ENCODE results near the gene APBB2.

APBB2 gene

GRCh38 chr4:40840255-40840984 is 373.9 kb downstream of the APBB2 start:
- H3K4me1 ChIP-seq (ENCODE audit: insufficient read depth, low read length) = peaks cover 7% of the 10 kb centered on the region
- H3K27me3 ChIP-seq (ENCODE audit: insufficient read depth, low read length) = no peaks in the 10 kb centered on the region
- H3K9me3 ChIP-seq (ENCODE audit: low read length) = no peaks in the 10 kb centered on the region
- H2AFZ ChIP-seq (ENCODE audit: low read depth, low read length) = no peak overlapping the region
- H3K36me3 ChIP-seq (ENCODE audit: insufficient read depth, low read length) = peaks cover 4% of the 10 kb centered on the region
- no peak overlapping the region for H3K4me3 ChIP-seq (ENCODE audit: low read length)

- Histone ChIP-seq H3K27me3 (ENCODE audit: insufficient read depth, low read length) (no peaks in the 10 kb centered on the region), H3K4me3 (ENCODE audit: low read length) (no peak overlapping the region), H3K4me1 (ENCODE audit: insufficient read depth, low read length) (peaks cover 7% of the 10 kb centered on the region), H2AFZ (ENCODE audit: low read depth, low read length) (no peak overlapping the region), H3K9me3 (ENCODE audit: low read length) (no peaks in the 10 kb centered on the region), H3K36me3 (ENCODE audit: insufficient read depth, low read length) (peaks cover 5% of the 10 kb centered on the region)
Observed at GRCh38 chr4:40838742-40839141, 375.6 kb downstream of the APBB2 start.

DNA sequence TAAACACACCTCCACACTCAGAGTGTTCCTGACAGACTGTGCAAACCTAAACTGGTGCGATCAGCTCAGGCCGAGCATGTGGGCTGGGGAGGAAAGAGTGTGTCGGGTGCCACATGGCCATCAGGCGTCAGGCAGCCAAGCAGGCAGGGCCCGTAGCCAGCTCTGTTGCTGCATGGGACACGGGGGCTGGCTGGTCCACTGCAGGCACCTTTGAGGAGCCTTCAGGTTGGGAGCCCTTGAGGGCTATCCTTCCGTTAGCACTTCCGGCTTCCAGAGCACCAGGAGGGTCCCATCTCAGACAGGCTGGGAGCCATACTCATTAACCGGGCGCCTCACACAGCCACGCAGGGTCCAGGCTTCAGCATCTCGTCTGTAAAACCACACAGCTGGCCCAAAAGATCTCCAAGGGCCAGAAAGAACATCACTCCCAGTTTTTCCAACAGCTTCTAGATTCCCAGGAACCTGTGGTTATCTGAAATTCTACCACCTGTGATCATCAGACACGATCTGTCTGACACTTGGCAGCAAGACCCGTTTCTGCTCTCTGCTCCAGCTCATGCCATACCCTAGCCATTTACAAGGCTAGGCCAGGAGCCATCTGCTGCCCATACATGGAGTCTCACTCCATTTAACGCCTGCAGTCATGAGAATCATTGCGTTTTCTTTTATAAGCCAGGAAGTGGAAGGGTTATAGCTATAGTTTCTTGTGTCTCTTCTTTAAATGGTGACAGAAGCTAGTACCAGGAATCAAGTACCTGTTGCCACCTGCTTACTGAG is 377.1 kb downstream of the APBB2 start:
- Histone ChIP-seq H2AFZ (ENCODE audit: low read depth, low read length) (no peak overlapping the region), H3K9me3 (ENCODE audit: low read length) (no peaks in the 10 kb centered on the region), H3K4me3 (ENCODE audit: low read length) (no peak overlapping the region), H3K4me1 (ENCODE audit: insufficient read depth, low read length) (peaks cover 5% of the 10 kb centered on the region), H3K27me3 (ENCODE audit: insufficient read depth, low read length) (no peaks in the 10 kb centered on the region), H3K36me3 (ENCODE audit: insufficient read depth, low read length) (peaks cover 3% of the 10 kb centered on the region)

GRCh38 chr4:40833212-40833611 is 381.1 kb downstream of the APBB2 start:
- Histone ChIP-seq H3K9me3 (ENCODE audit: low read length) (no peaks in the 10 kb centered on the region), H3K27me3 (ENCODE audit: insufficient read depth, low read length) (no peaks in the 10 kb centered on the region), H3K36me3 (ENCODE audit: insufficient read depth, low read length) (peaks cover 14% of the 10 kb centered on the region)

GRCh38 chr4:40832175-40832574 is 382.2 kb downstream of the APBB2 start:
- Histone ChIP-seq H3K9me3 (ENCODE audit: low read length) (no peaks in the 10 kb centered on the region), H3K4me1 (ENCODE audit: insufficient read depth, low read length) (peaks cover 15% of the 10 kb centered on the region), H3K27me3 (ENCODE audit: insufficient read depth, low read length) (no peaks in the 10 kb centered on the region), H3K4me3 (ENCODE audit: low read length) (no peak overlapping the region), H2AFZ (ENCODE audit: low read depth, low read length) (no peak overlapping the region), H3K36me3 (ENCODE audit: insufficient read depth, low read length) (peaks cover 17% of the 10 kb centered on the region)

More at GRCh38 chr4:40833212-40833611, 381.1 kb downstream of the APBB2 start:
- no peak overlapping the region for H3K4me3 ChIP-seq (ENCODE audit: low read length)
- no peak overlapping the region for H2AFZ ChIP-seq (ENCODE audit: low read depth, low read length)
- peaks cover 15% of the 10 kb centered on the region for H3K4me1 ChIP-seq (ENCODE audit: insufficient read depth, low read length)

DNA sequence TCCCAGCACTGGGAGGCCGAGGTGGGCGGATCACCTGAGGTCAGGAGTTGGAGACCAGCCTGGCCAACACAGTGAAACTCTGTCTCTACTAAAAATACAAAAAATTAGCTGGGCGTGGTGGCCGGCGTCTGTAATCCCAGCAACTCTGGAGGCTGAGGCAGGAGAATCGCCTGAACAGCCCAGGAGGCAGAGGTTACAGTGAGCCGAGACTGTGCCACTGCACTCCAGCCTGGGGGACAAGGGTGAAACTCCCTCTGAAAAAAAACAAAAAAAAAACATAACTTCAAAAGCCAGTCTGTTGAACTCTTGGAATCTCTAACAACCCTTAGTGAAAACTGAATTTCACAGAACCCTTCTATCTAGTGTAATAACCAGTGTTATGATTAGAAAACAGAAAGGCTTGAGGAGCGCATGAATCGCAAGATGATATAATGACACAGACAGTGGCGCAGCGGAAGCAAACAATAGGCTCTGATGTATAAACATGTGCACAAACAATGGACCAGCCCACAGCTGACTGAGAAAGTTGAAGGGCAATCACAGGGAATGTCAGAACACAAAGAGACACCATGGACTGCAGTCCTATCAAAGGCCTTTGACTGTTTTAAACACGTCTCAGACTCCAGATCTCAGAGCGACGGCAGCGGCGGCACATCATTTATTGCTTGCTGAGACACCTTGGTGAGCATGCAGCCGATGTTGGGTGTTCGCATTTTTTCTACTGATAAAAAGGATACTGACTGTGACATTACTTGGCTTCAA is 383.0 kb downstream of the APBB2 start:
- Histone ChIP-seq H3K9me3 (ENCODE audit: low read length) (no peaks in the 10 kb centered on the region), H3K4me3 (ENCODE audit: low read length) (no peak overlapping the region), H2AFZ (ENCODE audit: low read depth, low read length) (no peak overlapping the region), H3K27me3 (ENCODE audit: insufficient read depth, low read length) (no peaks in the 10 kb centered on the region), H3K4me1 (ENCODE audit: insufficient read depth, low read length) (peaks cover 15% of the 10 kb centered on the region), H3K36me3 (ENCODE audit: insufficient read depth, low read length) (peaks cover 24% of the 10 kb centered on the region)

- Histone ChIP-seq H3K4me1 (ENCODE audit: insufficient read depth, low read length) (peaks cover 15% of the 10 kb centered on the region), H3K4me3 (ENCODE audit: low read length) (no peak overlapping the region), H3K9me3 (ENCODE audit: low read length) (no peaks in the 10 kb centered on the region), H2AFZ (ENCODE audit: low read depth, low read length) (no peak overlapping the region), H3K27me3 (ENCODE audit: insufficient read depth, low read length) (no peaks in the 10 kb centered on the region), H3K36me3 (ENCODE audit: insufficient read depth, low read length) (peaks cover 36% of the 10 kb centered on the region)
Observed at GRCh38 chr4:40829586-40829985, 384.8 kb downstream of the APBB2 start.

- Histone ChIP-seq H3K36me3 (ENCODE audit: insufficient read depth, low read length) (peaks cover 36% of the 10 kb centered on the region), H2AFZ (ENCODE audit: low read depth, low read length) (no peak overlapping the region)
Observed at GRCh38 chr4:40828661-40829060, 385.7 kb downstream of the APBB2 start.

DNA sequence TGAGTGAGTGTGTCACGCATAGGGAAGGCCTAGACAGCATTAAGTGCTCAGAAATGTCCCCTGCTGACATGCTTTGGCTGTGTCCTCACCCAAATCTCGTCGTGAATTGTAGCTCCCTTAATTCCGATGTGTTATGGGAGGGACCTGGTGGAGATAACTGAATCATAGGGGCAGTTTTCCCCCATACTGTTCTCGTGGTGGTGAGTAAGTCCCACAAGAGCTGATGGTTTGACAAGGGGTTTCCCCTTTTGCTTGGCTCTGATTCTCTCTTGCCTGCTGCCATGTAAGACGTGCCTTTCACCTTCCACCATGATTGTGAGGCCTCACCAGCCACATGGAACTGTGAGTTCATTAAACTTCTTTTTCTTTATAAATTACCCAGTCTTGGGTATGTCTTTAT is 386.6 kb downstream of the APBB2 start:
- no peaks in the 10 kb centered on the region for H3K27me3 ChIP-seq (ENCODE audit: insufficient read depth, low read length)
- H3K36me3 ChIP-seq (ENCODE audit: insufficient read depth, low read length) = peaks cover 45% of the 10 kb centered on the region
- no peaks in the 10 kb centered on the region for H3K9me3 ChIP-seq (ENCODE audit: low read length)
- H3K4me1 ChIP-seq (ENCODE audit: insufficient read depth, low read length) = peaks cover 15% of the 10 kb centered on the region
- H3K4me3 ChIP-seq (ENCODE audit: low read length) = no peak overlapping the region
- H2AFZ ChIP-seq (ENCODE audit: low read depth, low read length) = no peak overlapping the region

More at GRCh38 chr4:40828661-40829060, 385.7 kb downstream of the APBB2 start:
- no peaks in the 10 kb centered on the region for H3K9me3 ChIP-seq (ENCODE audit: low read length)
- no peaks in the 10 kb centered on the region for H3K27me3 ChIP-seq (ENCODE audit: insufficient read depth, low read length)
- H3K4me3 ChIP-seq (ENCODE audit: low read length) = no peak overlapping the region
- H3K4me1 ChIP-seq (ENCODE audit: insufficient read depth, low read length) = peaks cover 15% of the 10 kb centered on the region

DNA sequence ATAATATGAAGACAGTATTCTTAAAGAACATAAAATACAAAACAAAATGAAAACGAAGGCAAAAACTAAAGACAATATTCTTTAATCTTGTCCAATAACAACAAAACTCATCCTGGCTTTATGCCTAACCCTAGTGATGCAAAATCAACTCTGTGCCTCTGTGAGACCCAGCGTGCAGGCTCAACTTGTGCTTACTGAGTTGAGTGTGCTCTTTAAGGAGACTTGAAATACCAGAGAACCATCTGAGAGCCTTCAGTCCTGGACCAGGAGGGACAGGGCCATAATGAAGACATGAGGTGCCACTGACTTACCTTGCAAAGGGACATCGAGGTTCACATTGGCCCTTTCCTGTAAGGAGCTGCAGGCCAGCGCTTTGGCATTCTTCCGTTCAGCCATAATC is 387.5 kb downstream of the APBB2 start:
- H2AFZ ChIP-seq (ENCODE audit: low read depth, low read length) = no peak overlapping the region
- no peaks in the 10 kb centered on the region for H3K27me3 ChIP-seq (ENCODE audit: insufficient read depth, low read length)
- peaks cover 6% of the 10 kb centered on the region for H3K4me1 ChIP-seq (ENCODE audit: insufficient read depth, low read length)
- no peaks in the 10 kb centered on the region for H3K9me3 ChIP-seq (ENCODE audit: low read length)
- H3K36me3 ChIP-seq (ENCODE audit: insufficient read depth, low read length) = peaks cover 53% of the 10 kb centered on the region
- no peak overlapping the region for H3K4me3 ChIP-seq (ENCODE audit: low read length)

DNA sequence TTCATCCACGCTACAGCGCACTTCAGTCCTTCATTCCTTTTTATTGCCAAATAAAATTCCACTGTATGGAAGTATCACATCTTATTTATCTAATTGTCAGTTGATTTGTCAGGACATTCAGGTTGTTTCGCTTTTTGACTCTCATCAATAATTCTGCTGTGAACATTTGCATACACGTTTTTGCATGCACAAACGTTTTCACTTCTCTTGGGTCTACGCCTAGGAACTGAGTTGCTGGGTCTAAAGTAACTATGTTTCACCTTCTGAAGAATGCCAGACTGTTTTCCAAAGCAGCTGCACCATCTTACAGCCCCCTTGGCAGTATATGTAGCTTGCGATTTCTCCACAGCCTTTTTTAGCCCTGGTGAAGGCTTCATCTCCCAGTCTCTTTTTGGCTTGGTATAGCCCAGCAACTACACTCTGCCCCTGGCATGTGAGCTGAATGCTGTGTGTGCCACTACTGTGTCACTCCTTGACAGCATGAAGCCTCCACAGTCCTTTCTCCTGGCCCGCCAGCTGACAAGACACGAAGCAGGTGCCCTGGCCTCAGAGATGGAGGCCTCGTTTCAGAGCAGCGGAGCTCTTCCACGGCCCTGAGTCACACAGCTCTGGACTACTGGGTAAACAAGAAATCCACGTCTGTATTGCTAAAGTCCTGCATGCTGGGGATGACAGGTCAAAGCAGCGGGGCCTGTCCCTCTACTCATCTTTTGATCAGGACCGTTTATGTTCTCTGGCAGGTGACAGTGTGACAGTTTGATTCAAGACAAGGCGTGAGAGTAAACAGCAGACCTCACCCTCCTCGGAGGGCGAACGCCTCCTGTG is 389.1 kb downstream of the APBB2 start:
- no peak overlapping the region for H2AFZ ChIP-seq (ENCODE audit: low read depth, low read length)
- no peaks in the 10 kb centered on the region for H3K27me3 ChIP-seq (ENCODE audit: insufficient read depth, low read length)
- H3K36me3 ChIP-seq (ENCODE audit: insufficient read depth, low read length) = peaks cover 64% of the 10 kb centered on the region
- no peaks in the 10 kb centered on the region for H3K9me3 ChIP-seq (ENCODE audit: low read length)
- H3K4me3 ChIP-seq (ENCODE audit: low read length) = no peak overlapping the region
- no peaks in the 10 kb centered on the region for H3K4me1 ChIP-seq (ENCODE audit: insufficient read depth, low read length)

GRCh38 chr4:40822420-40823166 is 391.7 kb downstream of the APBB2 start:
- Histone ChIP-seq H3K9me3 (ENCODE audit: low read length) (no peaks in the 10 kb centered on the region), H3K4me3 (ENCODE audit: low read length) (no peak overlapping the region), H3K4me1 (ENCODE audit: insufficient read depth, low read length) (no peaks in the 10 kb centered on the region), H2AFZ (ENCODE audit: low read depth, low read length) (no peak overlapping the region), H3K36me3 (ENCODE audit: insufficient read depth, low read length) (peaks cover 65% of the 10 kb centered on the region), H3K27me3 (ENCODE audit: insufficient read depth, low read length) (no peaks in the 10 kb centered on the region)
